Osteoblast (primary cell): Measurements from ENCODE around the gene FAT1. TPM values are rescaled to one million over a fixed set of nuclear protein-coding genes. Genes with fewer than 3 reads are reported as not detected.

Source experiments
- DNase-seq: peaks from one replicate; pipeline ENCODE4 v3.0.0; 2011; ENCODE audit warnings: low spot score, mixed read lengths; ENCODE audit not compliant: insufficient read length; ENCODE audit errors: missing footprints
- H2AFZ ChIP-seq: 2 replicates; pipeline ENCODE4 v1.6.0; 2011; ENCODE audit warnings: mild to moderate bottlenecking, low read length
- H3K27ac ChIP-seq: 2 replicates; pipeline ENCODE4 v1.5.1; 2011; ENCODE audit warnings: mild to moderate bottlenecking, low read depth, low read length, moderate library complexity
- H3K27me3 ChIP-seq: 2 replicates; pipeline ENCODE4 v1.6.0; 2012; ENCODE audit warnings: mild to moderate bottlenecking, control low read depth, inconsistent platforms, low read length, moderate library complexity; ENCODE audit not compliant: insufficient read depth
- H3K36me3 ChIP-seq: 2 replicates; pipeline ENCODE4 v1.5.1; 2011; ENCODE audit warnings: mild to moderate bottlenecking, low read length, control low read depth, moderate library complexity; ENCODE audit not compliant: insufficient read depth
- H3K4me1 ChIP-seq: 2 replicates; pipeline ENCODE4 v1.5.1; 2011; ENCODE audit warnings: mild to moderate bottlenecking, low read length, control low read depth, moderate library complexity; ENCODE audit not compliant: insufficient read depth
- H3K4me2 ChIP-seq: 2 replicates; pipeline ENCODE4 v1.6.0; 2011; ENCODE audit warnings: mild to moderate bottlenecking, low read length; ENCODE audit not compliant: insufficient read depth
- H3K4me3 ChIP-seq: fragments of 200-600 bp; sonication (generic); 3 replicates; pipeline ENCODE4 v1.5.1; 2012; ENCODE audit warnings: mild to moderate bottlenecking, low read length, inconsistent platforms; ENCODE audit not compliant: insufficient read depth
- H3K79me2 ChIP-seq: 2 replicates; pipeline ENCODE4 v1.6.0; 2012; ENCODE audit warnings: mild to moderate bottlenecking, low read length, control low read depth, inconsistent platforms; ENCODE audit not compliant: insufficient read depth
- H3K9me3 ChIP-seq: 2 replicates; pipeline ENCODE4 v1.5.1; 2011; ENCODE audit warnings: low read depth, low read length, control low read depth
- H4K20me1 ChIP-seq: 2 replicates; pipeline ENCODE4 v1.6.0; 2012; ENCODE audit warnings: mild to moderate bottlenecking, low read length, control low read depth; ENCODE audit not compliant: insufficient read depth
- total RNA-seq: library from RNA; depleted of rRNA; stranded (reverse); fragments of >200 nt; gene quantifications from 2 replicates; pipeline ENCODE4 v1.2.3, GENCODE V29; 2012
- TF ChIP-seq, protein P1 (sequence below): IDR thresholded peaks from 2 replicates; pipeline ENCODE4 v1.5.1; 2011; ENCODE audit warnings: mild to moderate bottlenecking, low read depth, low read length, moderate library complexity; ENCODE audit errors: extremely low read depth

FAT1 gene
- total RNA-seq, 1 donor, result 522 TPM

DNA sequence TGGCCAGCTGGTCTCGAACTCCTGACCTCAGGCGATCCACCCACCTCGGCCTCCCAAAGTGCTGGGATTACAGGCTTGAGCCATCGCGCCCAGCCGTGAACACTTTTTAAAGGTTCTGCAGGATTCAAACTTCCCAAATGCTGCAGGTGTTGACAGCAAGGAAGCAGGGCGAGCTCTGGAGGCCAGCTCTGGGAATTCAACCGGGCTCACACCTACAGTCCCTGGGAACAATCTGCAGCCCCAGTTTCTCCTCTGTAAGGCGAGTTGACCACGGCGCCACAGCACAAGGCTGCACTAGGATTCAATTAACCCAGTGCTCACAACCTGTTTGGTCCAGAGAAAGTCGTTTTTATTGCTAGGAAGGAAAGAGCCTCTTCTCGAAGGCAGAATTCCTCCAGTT lies 169.9 kb downstream of the FAT1 start:
- H3K27ac ChIP-seq, result no peak overlapping the region
- H3K4me1 ChIP-seq, result peaks cover 21% of the 10 kb centered on the region
- no peaks in the 10 kb centered on the region for H3K9me3 ChIP-seq
- no peak overlapping the region for H3K4me3 ChIP-seq
- H3K27me3 ChIP-seq, result peaks cover 45% of the 10 kb centered on the region
- H3K4me2 ChIP-seq, result no peak overlapping the region
- H3K36me3 ChIP-seq, result no peaks in the 10 kb centered on the region
- DNase-seq, result no peak
- H4K20me1 ChIP-seq, result no peaks in the 10 kb centered on the region
- TF ChIP-seq, protein P1, sequence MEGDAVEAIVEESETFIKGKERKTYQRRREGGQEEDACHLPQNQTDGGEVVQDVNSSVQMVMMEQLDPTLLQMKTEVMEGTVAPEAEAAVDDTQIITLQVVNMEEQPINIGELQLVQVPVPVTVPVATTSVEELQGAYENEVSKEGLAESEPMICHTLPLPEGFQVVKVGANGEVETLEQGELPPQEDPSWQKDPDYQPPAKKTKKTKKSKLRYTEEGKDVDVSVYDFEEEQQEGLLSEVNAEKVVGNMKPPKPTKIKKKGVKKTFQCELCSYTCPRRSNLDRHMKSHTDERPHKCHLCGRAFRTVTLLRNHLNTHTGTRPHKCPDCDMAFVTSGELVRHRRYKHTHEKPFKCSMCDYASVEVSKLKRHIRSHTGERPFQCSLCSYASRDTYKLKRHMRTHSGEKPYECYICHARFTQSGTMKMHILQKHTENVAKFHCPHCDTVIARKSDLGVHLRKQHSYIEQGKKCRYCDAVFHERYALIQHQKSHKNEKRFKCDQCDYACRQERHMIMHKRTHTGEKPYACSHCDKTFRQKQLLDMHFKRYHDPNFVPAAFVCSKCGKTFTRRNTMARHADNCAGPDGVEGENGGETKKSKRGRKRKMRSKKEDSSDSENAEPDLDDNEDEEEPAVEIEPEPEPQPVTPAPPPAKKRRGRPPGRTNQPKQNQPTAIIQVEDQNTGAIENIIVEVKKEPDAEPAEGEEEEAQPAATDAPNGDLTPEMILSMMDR, result no peak
- no peak overlapping the region for H2AFZ ChIP-seq
- no peaks in the 10 kb centered on the region for H3K79me2 ChIP-seq

DNA sequence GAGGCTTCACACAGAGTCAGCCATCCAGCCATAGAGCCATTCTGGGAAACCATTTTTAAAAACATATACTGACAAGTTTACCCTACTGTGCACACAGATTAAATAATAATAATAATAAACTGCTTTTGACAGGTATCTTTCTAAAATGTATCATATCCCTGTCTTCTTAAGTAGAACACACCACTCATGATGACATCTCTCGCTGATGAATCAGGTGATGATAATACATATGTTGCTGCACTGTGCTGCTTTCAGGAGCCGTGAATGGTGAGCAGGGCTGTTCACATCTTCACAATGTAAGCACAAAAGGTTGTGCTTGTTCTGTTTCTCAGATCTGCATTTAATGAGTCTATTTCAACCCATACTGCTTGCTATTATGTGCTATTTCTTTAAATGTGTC lies 171.8 kb downstream of the FAT1 start:
- no peak overlapping the region for H2AFZ ChIP-seq
- H3K4me2 ChIP-seq, result no peak overlapping the region
- H3K4me1 ChIP-seq, result peaks cover 10% of the 10 kb centered on the region
- TF ChIP-seq, protein P1, result no peak
- no peaks in the 10 kb centered on the region for H3K79me2 ChIP-seq
- H3K27ac ChIP-seq, result no peak overlapping the region
- H4K20me1 ChIP-seq, result no peaks in the 10 kb centered on the region
- no peaks in the 10 kb centered on the region for H3K36me3 ChIP-seq
- H3K9me3 ChIP-seq, result no peaks in the 10 kb centered on the region
- peaks cover 42% of the 10 kb centered on the region for H3K27me3 ChIP-seq
- H3K4me3 ChIP-seq, result no peak overlapping the region
- DNase-seq, result no peak

DNA sequence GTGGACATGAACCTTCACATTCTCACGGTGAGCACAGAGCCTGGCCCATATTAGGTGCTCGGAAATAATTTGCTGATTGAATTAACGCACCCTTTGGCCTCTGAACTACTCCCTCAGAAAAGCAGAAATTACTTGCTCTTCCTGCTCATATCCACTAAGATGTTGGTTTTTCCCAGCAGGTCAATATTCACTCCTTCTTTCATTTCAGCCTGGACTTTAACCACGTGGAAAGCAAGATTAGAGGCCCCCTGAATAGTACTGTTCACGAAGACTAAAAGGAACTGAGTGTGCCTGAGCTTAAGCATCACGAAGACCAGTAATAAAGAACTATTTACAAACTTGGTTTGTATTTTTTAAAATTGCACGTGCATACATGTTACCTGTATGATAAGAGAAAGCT lies 178.2 kb downstream of the FAT1 start:
- DNase-seq, result no peak
- no peaks in the 10 kb centered on the region for H3K9me3 ChIP-seq
- no peak overlapping the region for H3K4me3 ChIP-seq
- no peaks in the 10 kb centered on the region for H3K4me1 ChIP-seq
- TF ChIP-seq, protein P1, result no peak
- H3K27ac ChIP-seq, result no peak overlapping the region
- H3K79me2 ChIP-seq, result no peaks in the 10 kb centered on the region
- H3K36me3 ChIP-seq, result no peaks in the 10 kb centered on the region
- H3K4me2 ChIP-seq, result no peak overlapping the region
- peaks cover 5% of the 10 kb centered on the region for H3K27me3 ChIP-seq
- H4K20me1 ChIP-seq, result no peaks in the 10 kb centered on the region
- no peak overlapping the region for H2AFZ ChIP-seq

DNA sequence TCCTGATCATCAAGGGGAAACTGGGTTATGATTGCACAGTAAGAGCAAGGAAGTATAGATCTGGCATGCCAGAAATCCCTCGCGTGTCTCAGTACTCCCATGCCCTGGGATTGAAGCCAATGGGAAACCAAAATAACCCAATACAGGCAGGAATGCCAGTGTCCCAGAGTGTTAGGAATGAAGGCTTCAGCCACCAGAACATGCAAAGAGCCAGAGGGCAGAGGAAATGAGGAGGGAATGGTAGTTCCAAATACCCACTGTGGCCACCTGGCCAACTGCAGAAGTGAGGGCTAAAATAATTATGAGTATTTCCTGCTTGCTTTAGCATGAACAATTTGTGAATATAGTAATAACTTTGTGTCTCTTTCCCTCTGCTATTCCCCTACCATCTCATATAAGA lies 180.4 kb downstream of the FAT1 start:
- no peak for DNase-seq
- H3K36me3 ChIP-seq, result no peaks in the 10 kb centered on the region
- H3K4me3 ChIP-seq, result no peak overlapping the region
- no peak overlapping the region for H2AFZ ChIP-seq
- no peaks in the 10 kb centered on the region for H3K79me2 ChIP-seq
- TF ChIP-seq, protein P1, result no peak
- no peaks in the 10 kb centered on the region for H3K4me1 ChIP-seq
- no peaks in the 10 kb centered on the region for H3K9me3 ChIP-seq
- H3K4me2 ChIP-seq, result no peak overlapping the region
- no peak overlapping the region for H3K27ac ChIP-seq
- H4K20me1 ChIP-seq, result no peaks in the 10 kb centered on the region
- no peaks in the 10 kb centered on the region for H3K27me3 ChIP-seq
